Fibroblast of villous mesenchyme (primary cell): Measurements from ENCODE around the gene PRKAR2B. TPM values are rescaled to one million over a fixed set of nuclear protein-coding genes. Genes with fewer than 3 reads are reported as not detected.

Experiments used
- DNase-seq: peaks from one replicate; pipeline ENCODE4 v3.0.0-alpha.2; 2010; ENCODE audit warnings: low read depth
- H3K4me3 ChIP-seq: 2 replicates; pipeline ENCODE4 v1.5.1; 2011; ENCODE audit warnings: low read depth, mild to moderate bottlenecking, low read length
- CTCF ChIP-seq: IDR thresholded peaks from 2 replicates; pipeline ENCODE4 v1.5.1; 2012; ENCODE audit warnings: low read depth, mild to moderate bottlenecking, low read length; ENCODE audit not compliant: insufficient read depth
- total RNA-seq: library from RNA; depleted of rRNA; stranded (reverse); fragments of >200 nt; gene quantifications from 2 replicates; pipeline ENCODE4 v1.2.3, GENCODE V29; 2012

The PRKAR2B gene
- total RNA-seq, 1 donor: 3.9 TPM

GRCh38 chr7:107206706-107207105 lies 162.2 kb downstream of the PRKAR2B start:
- DNase-seq: peak; percentile 37
- TF ChIP-seq CTCF: no peak
- H3K4me3 ChIP-seq: no peak overlapping the region

DNA sequence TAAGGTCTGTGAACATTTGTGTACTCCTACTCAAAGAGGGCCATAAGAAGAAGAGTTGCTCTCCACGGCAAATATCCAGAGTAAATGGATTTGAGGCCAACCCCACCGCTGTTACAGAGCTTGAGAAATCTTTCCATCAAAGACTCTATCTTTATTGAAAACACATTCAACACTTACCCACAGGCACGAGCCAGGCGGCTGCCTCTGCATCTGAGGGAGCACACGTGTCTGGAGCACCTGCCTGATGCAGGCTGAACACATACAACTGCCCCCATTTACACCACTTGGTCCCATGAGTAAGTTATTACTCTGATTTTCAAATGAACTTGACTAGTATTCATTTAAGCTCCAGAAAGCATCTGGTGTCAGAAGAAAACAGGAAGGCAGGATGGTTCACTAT lies 163.0 kb downstream of the PRKAR2B start:
- DNase-seq: no peak
- no peak for TF ChIP-seq CTCF
- H3K4me3 ChIP-seq: no peak overlapping the region

- DNase-seq: peak; percentile 61
- no peak for TF ChIP-seq CTCF
- H3K4me3 ChIP-seq: no peak overlapping the region
Measured at GRCh38 chr7:107208024-107208521, 163.6 kb downstream of the PRKAR2B start.

GRCh38 chr7:107208563-107208962 lies 164.1 kb downstream of the PRKAR2B start:
- DNase-seq: no peak
- no peak overlapping the region for H3K4me3 ChIP-seq
- TF ChIP-seq CTCF: no peak

DNA sequence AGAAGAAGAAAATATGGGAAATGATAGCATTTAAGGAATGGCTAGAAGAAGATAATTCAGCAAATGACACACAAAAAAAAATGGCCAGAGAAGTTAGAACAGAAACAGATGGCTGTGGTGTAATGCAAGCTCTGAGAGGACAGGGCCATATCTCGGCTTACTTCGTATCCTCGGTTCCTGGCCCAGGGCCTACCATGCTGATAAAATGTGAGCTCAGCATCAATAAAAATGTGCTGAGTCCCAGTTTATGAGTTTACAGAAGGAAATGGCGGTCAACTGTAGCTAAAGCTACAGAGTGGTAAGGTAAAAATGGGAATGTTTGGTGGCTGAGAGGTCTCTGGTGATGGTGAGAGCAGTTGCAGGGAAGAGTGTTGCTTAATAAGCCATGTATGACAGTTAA lies 165.1 kb downstream of the PRKAR2B start:
- no peak overlapping the region for H3K4me3 ChIP-seq
- TF ChIP-seq CTCF: no peak
- peak; percentile 65 for DNase-seq

DNA sequence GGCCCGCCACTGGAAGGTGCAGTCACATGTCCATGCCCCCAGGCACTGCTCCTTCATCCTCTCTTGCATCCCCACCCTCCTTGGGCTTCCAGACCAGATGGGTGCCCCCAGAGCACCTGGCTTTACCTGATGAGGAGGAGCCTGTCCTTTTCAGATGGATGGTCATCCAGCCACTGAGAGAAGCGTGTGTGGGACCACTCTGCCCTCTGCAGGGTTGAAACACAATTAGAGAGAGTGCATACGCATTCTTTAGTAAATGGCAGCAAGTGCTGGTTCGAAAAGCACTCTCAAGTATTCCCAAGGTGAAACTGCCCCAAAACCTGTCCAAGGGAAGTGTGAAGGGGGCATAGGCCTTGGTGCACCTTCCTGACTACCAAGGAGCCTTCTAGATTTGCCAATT lies 165.9 kb downstream of the PRKAR2B start:
- no peak for DNase-seq
- no peak for TF ChIP-seq CTCF
- H3K4me3 ChIP-seq: no peak overlapping the region

Other genes with a start within 250 kb of the PRKAR2B start
- gene PIK3CG, start 179.4 kb upstream of the PRKAR2B start, total RNA-seq: 0.43 and 0.64 TPM in 2 replicates
- 53.1 and 66.9 TPM in 2 replicates for gene HBP1, start 124.3 kb downstream of the PRKAR2B start, total RNA-seq